Suppressor macrophage (primary cell): ENCODE results near the gene FYCO1.
A peak's percentile ranks its signal among the peaks of the same experiment; 100 is the strongest.

Experiments
- DNase-seq, 4 experiments: peaks; one replicate each; pipeline ENCODE4 v3.0.0-alpha.2; 2020 to 2022

FYCO1 gene

DNA sequence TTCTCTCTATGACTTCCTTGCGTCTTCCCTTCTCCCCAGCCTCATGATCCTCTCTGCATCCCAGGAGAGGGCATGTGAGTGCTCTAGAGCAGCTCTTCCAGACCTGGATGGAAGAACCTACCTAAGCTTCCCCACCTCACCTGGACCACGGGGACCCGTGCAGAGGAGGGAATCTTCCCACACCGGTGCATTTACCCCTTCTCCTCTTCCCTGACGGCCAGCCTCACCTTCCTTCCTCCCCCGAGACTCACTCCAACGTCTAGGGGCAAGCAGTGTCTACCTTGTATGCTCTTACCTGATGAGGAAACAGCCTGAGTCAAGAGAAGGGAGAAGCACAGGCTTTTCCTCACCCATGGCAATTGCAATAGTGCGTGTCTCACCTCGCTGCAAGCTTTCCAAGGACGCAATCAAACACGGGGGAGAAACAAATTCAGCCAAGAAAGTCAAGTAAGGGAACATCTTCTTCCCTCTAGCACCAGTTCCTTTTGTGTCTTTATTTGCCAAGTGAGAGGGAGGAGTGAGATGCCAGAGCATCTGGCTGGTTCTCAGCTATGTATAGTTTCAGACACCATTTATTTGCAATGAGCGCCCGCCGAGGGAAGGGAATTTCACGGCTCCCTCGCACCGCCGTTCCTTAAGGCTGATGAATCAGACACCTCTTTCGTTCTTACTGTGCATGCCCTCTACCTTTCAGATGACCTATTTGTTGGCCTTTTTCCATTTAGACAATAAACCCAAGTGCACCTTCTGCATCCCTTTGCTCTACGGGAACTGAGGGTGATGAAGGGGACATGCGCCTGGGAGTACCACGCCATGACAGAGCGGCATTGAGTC, 111.0 kb downstream of the FYCO1 start:
- peak in 2 of 4 experiments; percentile 12 to 17 for DNase-seq

DNA sequence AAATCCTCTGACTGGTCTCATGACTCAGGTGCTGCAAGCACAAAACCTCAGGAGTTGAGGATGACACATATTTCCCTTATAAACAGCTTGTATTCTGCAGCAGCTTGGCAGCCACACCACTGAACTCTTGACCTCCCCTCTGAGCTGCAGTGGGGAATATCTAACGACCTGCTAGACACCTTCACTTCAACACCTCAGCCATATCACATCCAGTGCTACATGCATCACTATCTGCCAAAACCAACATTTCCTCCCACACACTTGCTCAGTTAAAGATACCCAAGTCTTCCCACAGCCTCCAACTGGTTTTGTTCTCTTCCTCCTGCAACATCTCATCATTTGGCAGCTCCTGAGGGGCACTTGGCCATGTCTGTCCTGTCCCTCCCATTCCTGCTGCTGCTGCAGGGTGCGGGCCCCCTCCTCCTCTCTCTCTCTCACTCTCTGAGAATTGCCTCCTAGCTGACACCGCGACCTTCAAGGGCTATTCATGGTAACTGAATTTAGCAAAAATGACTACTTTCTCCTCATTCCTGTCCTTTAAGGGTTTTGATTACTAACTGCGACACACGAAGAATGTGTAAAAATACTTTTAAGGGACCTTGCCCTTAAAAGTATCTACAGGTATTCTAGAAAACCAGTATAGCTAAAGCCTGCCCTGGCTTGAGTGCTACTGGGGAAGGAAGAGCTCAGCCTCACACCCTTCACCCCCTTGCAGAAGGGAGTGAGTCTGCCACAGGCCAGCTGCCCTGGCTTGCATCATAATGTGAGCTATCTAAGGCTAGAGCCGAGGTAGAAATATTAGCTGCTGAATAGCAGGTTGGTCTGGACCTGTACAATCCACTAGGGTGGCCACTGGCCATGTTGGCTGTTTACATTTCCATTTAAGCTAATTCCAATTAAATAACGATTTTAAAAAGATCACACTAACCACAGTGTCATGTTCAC, 114.3 kb downstream of the FYCO1 start:
- no peak for DNase-seq

GRCh38 chr3:45880725-45881077, 114.9 kb downstream of the FYCO1 start:
- DNase-seq, result no peak

DNA sequence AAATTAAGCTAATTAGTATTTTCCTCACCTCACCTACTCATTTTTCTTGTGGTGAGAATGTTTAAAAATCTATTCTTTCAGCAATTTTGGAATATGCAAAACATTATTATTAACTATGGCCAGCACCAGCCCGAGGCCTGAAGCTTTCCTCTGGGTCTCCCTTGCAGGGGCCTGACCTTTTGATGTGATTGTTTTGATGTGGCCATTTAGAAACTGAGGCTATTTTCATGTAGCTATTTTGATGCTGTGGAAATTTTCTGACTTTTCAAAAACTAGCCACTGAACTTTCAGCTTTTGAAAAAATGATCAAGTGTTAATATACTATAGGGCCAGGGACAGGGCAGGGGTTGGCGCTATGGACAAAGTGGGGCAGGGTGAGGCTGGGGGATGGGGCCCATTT, 117.5 kb downstream of the FYCO1 start:
- no peak for DNase-seq

- no peak for DNase-seq
Measured at GRCh38 chr3:45874677-45875346, 120.8 kb downstream of the FYCO1 start.

GRCh38 chr3:45873638-45874037, 122.0 kb downstream of the FYCO1 start:
- no peak for DNase-seq

GRCh38 chr3:45873036-45873435, 122.6 kb downstream of the FYCO1 start:
- no peak for DNase-seq

DNA sequence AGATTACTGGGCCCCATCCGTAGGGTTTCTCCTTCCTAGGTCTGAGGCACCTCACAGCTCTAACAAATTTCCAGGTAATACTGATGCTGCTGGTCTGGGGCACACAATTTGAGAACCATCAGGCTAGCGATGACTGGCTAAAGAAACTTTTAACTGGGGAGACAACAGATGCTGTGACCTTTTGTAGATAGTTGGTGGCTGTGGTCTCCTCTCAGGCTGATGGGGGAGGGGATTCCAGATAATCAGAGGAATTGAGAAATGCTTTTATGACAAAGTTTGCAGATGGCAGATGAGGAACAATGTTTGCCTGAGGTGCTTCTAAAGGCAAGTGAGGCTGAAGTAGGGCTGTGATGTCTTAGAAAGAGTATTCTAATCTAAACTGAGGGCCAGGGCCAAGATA, 123.1 kb downstream of the FYCO1 start:
- no peak for DNase-seq

- no peak for DNase-seq
Measured at GRCh38 chr3:45871780-45872179, 123.8 kb downstream of the FYCO1 start.

- no peak for DNase-seq
Measured at GRCh38 chr3:45870099-45870498, 125.5 kb downstream of the FYCO1 start.

DNA sequence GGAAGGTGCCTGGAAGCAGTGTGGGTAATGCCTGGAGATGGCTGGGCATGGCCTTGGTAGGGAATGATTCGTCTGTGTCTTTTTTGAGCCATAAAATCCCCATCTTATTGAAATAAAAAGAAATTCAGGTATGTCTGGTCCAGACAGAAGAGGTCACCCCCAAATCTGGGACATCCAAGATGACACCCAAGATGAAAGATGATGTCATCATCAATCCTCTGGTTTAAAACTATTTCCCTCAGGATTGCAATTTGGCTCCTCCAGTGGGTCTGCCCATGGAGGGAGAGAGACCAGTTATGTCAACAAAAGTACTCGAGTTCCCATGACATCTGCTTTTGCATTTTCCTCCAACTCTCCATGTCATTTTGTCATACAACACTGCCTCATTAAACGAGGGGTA, 126.0 kb downstream of the FYCO1 start:
- no peak for DNase-seq

DNA sequence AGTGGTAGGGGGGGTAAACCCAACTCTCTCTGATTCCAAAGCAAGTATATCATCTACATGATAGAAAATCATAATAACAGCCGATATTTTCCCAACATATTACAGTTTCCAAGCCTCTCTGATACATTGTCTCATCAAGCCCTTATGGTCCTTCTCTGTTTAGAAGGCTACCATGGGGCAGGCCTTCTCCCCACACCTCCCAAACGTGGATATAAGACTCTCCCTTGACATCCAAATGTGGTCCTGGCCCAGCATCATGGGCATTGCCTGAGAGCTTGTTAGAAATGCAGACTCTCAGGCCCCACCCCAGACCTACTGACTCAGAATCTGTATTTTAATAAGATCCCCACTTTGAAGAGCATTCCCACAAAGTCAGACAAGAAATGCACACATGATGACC, 127.0 kb downstream of the FYCO1 start:
- DNase-seq, result no peak

DNA sequence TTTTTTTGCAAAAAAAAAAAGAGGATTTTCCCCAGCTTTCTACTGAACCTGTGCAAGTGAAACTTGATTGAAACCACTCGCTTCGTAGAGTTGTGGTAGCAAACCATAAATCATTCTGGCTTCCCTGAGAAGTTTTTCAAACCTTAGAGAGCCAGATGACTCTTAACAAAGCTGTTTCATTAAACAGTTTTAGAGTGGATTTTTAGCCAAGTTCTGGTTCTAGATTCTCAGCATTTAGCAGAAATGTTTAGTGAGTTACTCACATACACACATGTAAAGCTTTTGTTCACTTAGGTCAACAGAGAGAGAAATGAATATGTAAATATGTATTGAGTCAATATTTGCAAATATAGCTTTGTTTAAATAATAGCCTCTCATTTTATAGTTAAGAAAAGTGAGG, 127.4 kb downstream of the FYCO1 start:
- DNase-seq, result no peak
